Loucy (cell line): ENCODE data around the gene GAB2.

Source experiments
- EZH2phosphoT487 ChIP-seq: fragments of 200-600 bp; IDR thresholded peaks from 2 replicates; pipeline ENCODE4 v1.6.1; 2018; ENCODE audit warnings: antibody characterized with exemption, mild to moderate bottlenecking, moderate library complexity, borderline replicate concordance
- TF ChIP-seq, protein P1 (sequence below): fragments of 200-600 bp; sonication (generic); conservative IDR thresholded peaks from 2 replicates; pipeline ENCODE4 v1.5.1; 2014; ENCODE audit warnings: mild to moderate bottlenecking, antibody characterized with exemption, low read length

GRCh38 chr11:78339945-78340344 is 77.7 kb downstream of the GAB2 start:
- TF ChIP-seq, protein P1, sequence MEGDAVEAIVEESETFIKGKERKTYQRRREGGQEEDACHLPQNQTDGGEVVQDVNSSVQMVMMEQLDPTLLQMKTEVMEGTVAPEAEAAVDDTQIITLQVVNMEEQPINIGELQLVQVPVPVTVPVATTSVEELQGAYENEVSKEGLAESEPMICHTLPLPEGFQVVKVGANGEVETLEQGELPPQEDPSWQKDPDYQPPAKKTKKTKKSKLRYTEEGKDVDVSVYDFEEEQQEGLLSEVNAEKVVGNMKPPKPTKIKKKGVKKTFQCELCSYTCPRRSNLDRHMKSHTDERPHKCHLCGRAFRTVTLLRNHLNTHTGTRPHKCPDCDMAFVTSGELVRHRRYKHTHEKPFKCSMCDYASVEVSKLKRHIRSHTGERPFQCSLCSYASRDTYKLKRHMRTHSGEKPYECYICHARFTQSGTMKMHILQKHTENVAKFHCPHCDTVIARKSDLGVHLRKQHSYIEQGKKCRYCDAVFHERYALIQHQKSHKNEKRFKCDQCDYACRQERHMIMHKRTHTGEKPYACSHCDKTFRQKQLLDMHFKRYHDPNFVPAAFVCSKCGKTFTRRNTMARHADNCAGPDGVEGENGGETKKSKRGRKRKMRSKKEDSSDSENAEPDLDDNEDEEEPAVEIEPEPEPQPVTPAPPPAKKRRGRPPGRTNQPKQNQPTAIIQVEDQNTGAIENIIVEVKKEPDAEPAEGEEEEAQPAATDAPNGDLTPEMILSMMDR = no peak
- no peak for TF ChIP-seq EZH2phosphoT487
